Left lung (tissue), 10 donors: ENCODE results near the gene SRPK2. TPM values are rescaled to one million over a fixed set of nuclear protein-coding genes. Genes with fewer than 3 reads are reported as not detected.

ENCODE experiments used
- ATAC-seq: fragments of 200-7000 bp; cut with Tn5 transposase; one replicate; pipeline ENCODE4 v1.9.1; 2020; ENCODE audit warnings: moderate library complexity
- DNase-seq, 4 donors: peaks; one replicate each; pipeline ENCODE4 v3.0.0-alpha.2; 2013 to 2020
- H3K27ac ChIP-seq, 2 donors: fragments of 200-600 bp; sonication (generic) in 1 of 2; one replicate each; pipeline versions ENCODE4 v1.5.0 to v1.8.0; 2020 to 2021
- H3K27me3 ChIP-seq, 2 donors: fragments of 200-600 bp; sonication (generic) in 1 of 2; one replicate each; pipeline versions ENCODE4 v1.5.0 to v1.8.0; 2020 to 2021
- H3K36me3 ChIP-seq, 2 donors: fragments of 200-600 bp; sonication (generic) in 1 of 2; one replicate each; pipeline versions ENCODE4 v1.5.0 to v1.8.0; 2020 to 2021
- H3K4me1 ChIP-seq, 2 donors: fragments of 200-600 bp; one replicate each; pipeline ENCODE4 v1.8.0; 2021
- H3K4me3 ChIP-seq, 2 donors: fragments of 200-600 bp; sonication (generic) in 1 of 2; one replicate each; pipeline versions ENCODE4 v1.5.0 to v1.8.0; 2020 to 2021; ENCODE audit warnings: mild to moderate bottlenecking in 1 of 2
- H3K9me3 ChIP-seq, 2 donors: fragments of 200-600 bp; sonication (generic) in 1 of 2; one replicate each; pipeline versions ENCODE4 v1.5.0 to v1.8.0; 2020 to 2021
- intact Hi-C, 2 donors: fragments of 100-400 bp; cut with DNase I; formaldehyde crosslinking; loops; one replicate each; pipeline versions ENCODE4 v1.11.2 to v1.14.2; 2022
- polyA plus RNA-seq, 6 donors: library from polyadenylated mRNA; unstranded; fragments of 120-200 nt; gene quantifications; one replicate each; pipeline ENCODE4 v1.2.1, GENCODE V29; 2013; ENCODE audit not compliant: insufficient read length in 6 of 6
- total RNA-seq, 2 donors: library from RNA; stranded (reverse); fragmentation: NEBNext Ultra II Directional; extraction: Animal tissue kit (Norgen Biotek cat#: 25700); gene quantifications; one replicate each; pipeline ENCODE4 v1.2.1, GENCODE V29; 2021
- TF ChIP-seq, protein P1 (sequence below), 2 donors: fragments of 200-600 bp; sonication (generic) in 1 of 2; IDR thresholded peaks; one replicate each; pipeline versions ENCODE4 v1.5.0 to v1.8.0; 2021; ENCODE audit warnings: antibody characterized with exemption in 2 of 2
- donor health status: DM: no; HTN: yes; CAD: no.
- donor health status: DM: no; HTN: no; CAD: no.

Gene SRPK2
- total and polyA plus RNA-seq, 8 donors = 42.9 to 63.4 (median 52.1) TPM

DNA sequence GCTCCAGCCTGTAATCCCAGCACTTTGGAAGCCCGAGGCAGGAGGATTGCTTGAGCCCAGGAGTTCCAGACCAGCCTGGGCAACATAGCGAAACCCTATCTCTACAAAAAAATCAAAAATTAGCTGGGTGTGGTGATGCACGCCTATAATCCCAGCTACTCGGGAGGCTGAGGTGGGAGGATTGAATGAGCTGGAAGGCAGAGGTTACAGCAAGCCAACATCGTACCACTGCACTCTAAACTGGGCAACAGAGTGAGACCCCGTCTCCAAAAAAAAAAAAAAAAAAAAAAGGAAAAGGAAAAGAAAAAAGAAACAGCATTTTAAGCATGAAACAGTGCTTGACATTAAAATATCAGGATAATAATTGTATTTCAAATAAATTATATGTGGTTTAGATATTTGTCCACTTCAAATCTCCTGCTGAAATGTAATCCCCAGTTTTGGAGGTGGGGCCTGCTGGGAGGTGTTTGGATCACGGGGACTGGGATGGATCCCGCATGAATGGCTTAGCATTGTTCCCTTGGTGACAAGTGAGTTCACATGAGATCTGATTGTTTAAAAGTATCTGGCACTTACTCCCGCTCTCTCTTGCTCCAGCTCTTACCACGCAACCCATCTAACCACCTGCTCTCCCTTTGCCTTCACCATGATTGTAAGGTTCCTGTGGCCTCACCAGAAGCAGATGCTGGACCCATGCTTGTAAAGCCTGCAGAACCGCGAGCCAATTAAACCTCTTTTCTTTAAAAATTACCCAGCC is 103.4 kb downstream of the SRPK2 start:
- intact Hi-C loops = no loop called here
- Histone ChIP-seq H3K9me3 (no peaks in the 10 kb centered on the region), H3K4me3 (no peak overlapping the region), H3K36me3 (no peaks in the 10 kb centered on the region), H3K27me3 (no peaks in the 10 kb centered on the region), H3K4me1 (no peaks in the 10 kb centered on the region), H3K27ac (no peak overlapping the region)
- TF ChIP-seq, protein P1, sequence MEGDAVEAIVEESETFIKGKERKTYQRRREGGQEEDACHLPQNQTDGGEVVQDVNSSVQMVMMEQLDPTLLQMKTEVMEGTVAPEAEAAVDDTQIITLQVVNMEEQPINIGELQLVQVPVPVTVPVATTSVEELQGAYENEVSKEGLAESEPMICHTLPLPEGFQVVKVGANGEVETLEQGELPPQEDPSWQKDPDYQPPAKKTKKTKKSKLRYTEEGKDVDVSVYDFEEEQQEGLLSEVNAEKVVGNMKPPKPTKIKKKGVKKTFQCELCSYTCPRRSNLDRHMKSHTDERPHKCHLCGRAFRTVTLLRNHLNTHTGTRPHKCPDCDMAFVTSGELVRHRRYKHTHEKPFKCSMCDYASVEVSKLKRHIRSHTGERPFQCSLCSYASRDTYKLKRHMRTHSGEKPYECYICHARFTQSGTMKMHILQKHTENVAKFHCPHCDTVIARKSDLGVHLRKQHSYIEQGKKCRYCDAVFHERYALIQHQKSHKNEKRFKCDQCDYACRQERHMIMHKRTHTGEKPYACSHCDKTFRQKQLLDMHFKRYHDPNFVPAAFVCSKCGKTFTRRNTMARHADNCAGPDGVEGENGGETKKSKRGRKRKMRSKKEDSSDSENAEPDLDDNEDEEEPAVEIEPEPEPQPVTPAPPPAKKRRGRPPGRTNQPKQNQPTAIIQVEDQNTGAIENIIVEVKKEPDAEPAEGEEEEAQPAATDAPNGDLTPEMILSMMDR (IDR thresholded peaks at IDR 0.05) = no peak
- ATAC-seq (no peak), DNase-seq (no peak)

DNA sequence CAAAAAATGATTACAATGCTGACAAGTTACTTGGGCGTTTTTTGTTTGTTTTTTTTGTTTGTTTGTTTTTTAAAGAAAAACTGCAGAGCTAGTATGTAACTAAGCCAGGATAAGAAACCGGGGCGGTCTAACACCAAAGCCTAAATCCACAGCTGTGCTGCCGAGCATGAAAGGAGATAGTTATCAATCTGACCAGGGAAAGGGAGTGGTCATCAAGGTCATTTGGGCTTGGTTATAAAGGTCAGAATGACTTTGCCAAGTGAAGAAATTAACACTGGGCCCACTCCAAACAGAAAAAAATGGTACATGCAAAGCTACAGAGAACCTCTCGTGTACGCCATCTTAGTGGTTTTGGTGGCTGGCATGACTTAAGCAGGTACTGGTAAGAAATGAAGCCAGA is 104.7 kb downstream of the SRPK2 start:
- no peak overlapping the region for H3K4me3 ChIP-seq
- intact Hi-C loops = no loop called here

DNA sequence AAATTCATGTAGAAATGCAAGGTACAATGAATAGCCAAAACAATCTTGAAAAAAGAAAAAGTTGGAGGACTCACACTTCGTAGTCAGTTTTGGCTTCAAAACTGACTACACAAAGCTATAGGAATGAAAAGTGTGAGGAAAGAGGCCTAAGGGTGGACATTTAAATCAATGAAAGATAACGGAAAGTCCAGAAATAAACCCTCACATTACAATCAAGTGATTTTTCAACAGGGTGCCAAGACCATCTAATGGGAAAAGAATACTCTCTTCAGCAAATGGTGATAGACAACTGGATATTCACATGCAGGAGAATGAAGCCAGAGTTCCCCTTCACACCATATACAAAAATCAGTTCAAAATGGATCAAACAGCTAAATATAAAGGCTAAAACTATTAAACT is 106.8 kb downstream of the SRPK2 start:
- Histone ChIP-seq H3K4me1 (no peaks in the 10 kb centered on the region), H3K36me3 (no peaks in the 10 kb centered on the region), H3K4me3 (no peak overlapping the region), H3K9me3 (no peaks in the 10 kb centered on the region), H3K27me3 (no peaks in the 10 kb centered on the region), H3K27ac (no peak overlapping the region)
- DNase-seq (no peak), ATAC-seq (no peak)
- intact Hi-C loops = no loop called here
- TF ChIP-seq, protein P1 (IDR thresholded peaks at IDR 0.05) = no peak

More for the DNA sequence above, 104.7 kb downstream of the SRPK2 start:
- DNase-seq (no peak), ATAC-seq (no peak)
- Histone ChIP-seq H3K9me3 (no peaks in the 10 kb centered on the region), H3K4me1 (no peaks in the 10 kb centered on the region), H3K27me3 (no peaks in the 10 kb centered on the region), H3K27ac (no peak overlapping the region), H3K36me3 (no peaks in the 10 kb centered on the region)
- TF ChIP-seq, protein P1 (IDR thresholded peaks at IDR 0.05) = no peak

DNA sequence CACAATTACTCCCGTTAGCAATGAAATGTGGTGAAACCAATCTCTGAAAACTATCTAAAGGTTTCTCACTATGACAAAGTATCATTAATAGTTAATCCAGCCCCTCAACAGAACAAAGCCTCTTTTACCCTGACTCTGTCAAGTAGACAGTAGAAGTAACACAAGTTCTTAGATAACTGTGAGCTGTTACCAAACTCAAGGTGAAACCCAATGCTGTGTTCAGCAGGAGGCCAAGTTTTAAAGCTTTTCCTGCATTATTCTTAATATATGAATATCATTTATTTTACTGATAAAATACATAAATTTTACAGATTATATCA is 109.1 kb downstream of the SRPK2 start:
- ATAC-seq = no peak
- H3K27ac ChIP-seq = no peak overlapping the region
- DNase-seq = no peak
- H3K4me1 ChIP-seq = no peaks in the 10 kb centered on the region
- no peaks in the 10 kb centered on the region for H3K27me3 ChIP-seq
- no peaks in the 10 kb centered on the region for H3K9me3 ChIP-seq
- no peaks in the 10 kb centered on the region for H3K36me3 ChIP-seq
- no peak overlapping the region for H3K4me3 ChIP-seq
- TF ChIP-seq, protein P1 (IDR thresholded peaks at IDR 0.05) = no peak
- intact Hi-C loops = no loop called here

DNA sequence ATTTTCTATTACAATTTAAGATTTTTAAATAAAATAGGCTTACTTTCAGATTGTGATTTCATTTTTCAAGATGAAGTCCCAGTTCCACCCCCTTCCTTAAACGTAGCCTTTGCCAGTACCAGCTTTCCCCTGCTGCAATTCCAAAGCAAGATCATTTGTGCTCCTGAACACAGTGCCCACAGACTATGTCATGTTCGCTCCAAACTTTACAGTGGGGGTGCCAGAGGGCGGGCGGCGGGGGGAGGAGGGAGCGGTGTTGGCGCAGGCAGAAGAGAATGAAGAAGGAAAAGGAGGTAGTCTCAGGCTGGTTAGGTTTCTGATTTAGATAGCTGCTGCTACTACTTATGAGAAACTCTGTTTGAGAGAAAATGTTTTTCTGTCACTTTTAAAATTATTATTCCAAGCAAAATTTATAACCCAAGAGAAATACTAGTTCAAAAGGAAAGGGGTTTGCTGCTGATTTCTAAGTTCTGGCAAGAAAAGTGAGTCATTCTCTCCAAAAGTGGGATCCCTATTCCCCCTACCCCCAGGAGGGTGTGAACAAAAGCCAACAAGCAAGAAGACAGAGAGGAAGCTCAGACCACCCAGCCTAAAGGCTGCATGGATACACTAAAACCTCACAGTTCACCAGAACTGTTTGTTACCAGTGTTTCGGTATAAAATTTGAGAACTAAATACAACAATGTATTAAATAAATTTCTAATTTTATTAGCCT is 109.6 kb downstream of the SRPK2 start:
- intact Hi-C loops = no loop called here
- Histone ChIP-seq H3K27me3 (no peaks in the 10 kb centered on the region), H3K4me3 (no peak overlapping the region), H3K9me3 (no peaks in the 10 kb centered on the region), H3K27ac (no peak overlapping the region), H3K4me1 (no peaks in the 10 kb centered on the region), H3K36me3 (no peaks in the 10 kb centered on the region)
- DNase-seq = no peak
- ATAC-seq = no peak
- TF ChIP-seq, protein P1 (IDR thresholded peaks at IDR 0.05) = no peak
